Pons (tissue), 1 donor: ENCODE results near the gene ELN.
"Not testable (repeated sequence)": the region's sequence is repeated elsewhere in the genome, so short reads cannot be mapped to it uniquely, and the experiment has no call there.

Experiments used
- DNase-seq: peaks from one replicate; pipeline ENCODE4 v3.0.0-alpha.2; 2016; ENCODE audit warnings: low spot score

Gene ELN

GRCh38 chr7:74027683-74028320 lies at the start of gene ELN:
Gene ELN, plus strand, starts transcription at chr7:74028173. Its CDS starts 15 bp downstream, at chr7:74028188.
- DNase-seq: peak; percentile 73

DNA sequence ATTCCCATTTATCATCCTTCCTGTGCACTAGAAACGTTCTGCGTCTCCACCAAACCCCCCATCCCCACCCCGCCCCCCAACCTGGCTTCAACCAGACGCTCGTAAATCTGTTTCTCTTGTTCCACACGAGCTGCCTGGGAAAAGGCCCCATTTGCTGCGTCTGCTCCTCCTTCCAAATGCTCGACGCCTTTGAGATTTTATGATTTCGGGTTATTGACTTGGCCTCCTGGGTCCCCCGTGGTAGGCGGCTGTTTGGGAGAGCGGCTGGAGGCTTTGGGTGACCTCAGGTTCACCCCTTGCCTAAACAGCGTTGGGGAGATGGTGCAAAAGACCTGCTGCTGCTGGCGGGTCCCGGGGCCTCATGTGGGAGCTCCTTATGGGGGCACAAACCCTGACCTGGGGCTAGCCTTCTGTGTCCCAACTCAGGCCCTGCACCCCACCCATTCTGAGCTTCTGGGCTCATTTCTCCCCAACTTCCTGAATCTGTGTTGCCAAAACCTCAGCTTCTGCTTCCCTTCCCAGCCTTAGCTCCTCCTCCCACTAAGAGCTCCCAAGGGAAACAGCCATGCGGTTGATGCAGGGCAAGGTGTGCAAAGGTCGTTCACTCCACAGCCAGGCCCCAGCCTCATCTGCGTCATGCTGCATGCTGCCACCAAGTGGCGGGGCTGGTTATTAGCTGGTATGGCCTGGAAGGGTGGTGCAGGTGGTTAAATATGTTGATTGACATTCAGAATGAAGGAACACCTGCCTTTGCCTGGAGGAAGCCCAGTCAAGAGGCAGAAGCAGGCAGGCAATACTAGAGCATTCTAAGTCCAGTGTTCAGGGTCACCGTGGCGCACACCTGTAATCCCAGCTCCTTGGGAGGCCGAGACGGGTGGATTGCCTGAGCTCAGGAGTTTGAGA lies 49.1 kb upstream of the ELN start:
- DNase-seq: no peak

DNA sequence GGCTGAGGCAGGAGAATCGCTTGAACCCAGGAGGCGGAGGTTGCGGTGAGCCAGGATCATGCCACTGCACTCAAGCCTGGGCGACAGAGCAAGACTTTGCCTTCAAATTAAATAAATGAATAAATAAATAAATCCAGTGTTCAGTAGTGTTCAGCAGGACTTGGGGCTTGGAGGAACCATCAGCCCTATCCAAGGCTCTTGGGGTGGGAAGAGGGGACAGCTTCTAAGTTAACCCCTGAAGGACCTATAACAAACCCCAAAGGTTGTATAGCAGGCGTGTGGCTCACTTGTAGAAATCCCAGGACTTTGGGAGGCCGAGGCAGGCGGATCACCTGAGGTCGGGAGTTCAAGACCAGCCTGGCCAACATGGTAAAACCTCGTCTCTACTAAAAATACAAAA lies 48.3 kb upstream of the ELN start:
- not testable (repeated sequence) for DNase-seq

GRCh38 chr7:73980206-73980605 lies 47.8 kb upstream of the ELN start:
- no peak for DNase-seq

DNA sequence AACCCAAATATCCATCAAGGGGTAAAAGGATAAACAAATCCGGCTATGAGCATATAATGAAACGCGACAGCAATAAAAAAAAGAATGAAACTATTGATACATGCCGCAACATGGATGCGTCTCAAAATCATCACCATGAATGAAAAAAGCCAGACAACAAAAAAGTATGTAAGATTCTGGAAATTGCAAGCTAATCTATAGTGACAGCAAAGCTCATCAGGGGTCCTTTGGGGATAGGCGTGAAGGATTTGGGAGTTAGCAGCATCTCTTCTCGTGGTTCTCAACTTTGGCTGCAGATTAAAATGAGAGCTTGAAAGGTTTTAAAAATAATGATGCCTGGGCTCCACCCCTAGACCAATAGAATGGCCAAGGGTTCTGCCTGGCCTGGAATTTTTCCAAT lies 46.0 kb upstream of the ELN start:
- no peak for DNase-seq

- no peak for DNase-seq
These were observed 44.4 kb upstream of the ELN start for GRCh38 chr7:73983437-73984164.

GRCh38 chr7:73984481-73985205 lies 43.3 kb upstream of the ELN start:
- DNase-seq: no peak

GRCh38 chr7:73985737-73986141 lies 42.2 kb upstream of the ELN start:
- DNase-seq: no peak

GRCh38 chr7:73986158-73986631 lies 41.8 kb upstream of the ELN start:
- no peak for DNase-seq

DNA sequence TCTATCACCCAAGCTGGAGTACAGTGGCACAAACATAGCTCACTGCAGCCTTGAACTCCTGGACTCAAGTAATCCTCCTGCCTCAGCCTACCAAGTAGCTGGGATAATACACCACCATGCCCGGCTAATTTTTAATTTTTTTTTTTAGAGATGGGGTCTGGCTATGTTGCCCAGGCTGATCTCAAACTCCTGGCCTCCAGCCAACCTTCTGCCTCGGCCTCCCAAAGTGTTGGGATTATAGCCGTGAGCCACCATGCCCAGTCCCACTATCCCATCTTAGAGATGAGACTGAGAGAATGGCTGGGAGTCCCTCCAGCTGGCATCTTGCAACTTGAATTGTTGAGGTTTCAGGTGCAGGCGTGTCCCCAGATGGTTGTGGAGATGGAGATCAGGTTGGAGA lies 40.7 kb upstream of the ELN start:
- no peak for DNase-seq

DNA sequence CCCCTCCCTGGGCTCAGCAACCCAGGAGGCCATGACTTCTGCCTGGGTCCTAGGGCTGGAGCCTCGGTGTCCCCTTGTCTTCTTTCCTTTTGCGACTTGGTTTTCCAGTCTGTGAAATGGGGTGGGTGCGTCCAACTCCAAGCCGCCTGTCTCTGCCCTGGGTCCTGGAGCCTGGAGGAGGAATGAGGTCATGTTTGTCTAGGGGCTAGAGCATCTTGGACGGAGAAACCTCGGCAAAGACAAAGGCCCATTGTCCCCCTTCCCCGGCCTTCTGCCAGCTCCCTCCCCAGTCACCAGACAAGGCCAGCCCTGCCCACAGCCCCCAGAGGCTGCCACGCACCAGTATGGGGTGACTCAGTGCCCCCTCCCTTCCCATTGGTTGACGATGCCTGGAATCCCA lies 39.8 kb upstream of the ELN start:
- peak; percentile 78 for DNase-seq

GRCh38 chr7:73991522-73992100 lies 36.4 kb upstream of the ELN start:
- DNase-seq: no peak

DNA sequence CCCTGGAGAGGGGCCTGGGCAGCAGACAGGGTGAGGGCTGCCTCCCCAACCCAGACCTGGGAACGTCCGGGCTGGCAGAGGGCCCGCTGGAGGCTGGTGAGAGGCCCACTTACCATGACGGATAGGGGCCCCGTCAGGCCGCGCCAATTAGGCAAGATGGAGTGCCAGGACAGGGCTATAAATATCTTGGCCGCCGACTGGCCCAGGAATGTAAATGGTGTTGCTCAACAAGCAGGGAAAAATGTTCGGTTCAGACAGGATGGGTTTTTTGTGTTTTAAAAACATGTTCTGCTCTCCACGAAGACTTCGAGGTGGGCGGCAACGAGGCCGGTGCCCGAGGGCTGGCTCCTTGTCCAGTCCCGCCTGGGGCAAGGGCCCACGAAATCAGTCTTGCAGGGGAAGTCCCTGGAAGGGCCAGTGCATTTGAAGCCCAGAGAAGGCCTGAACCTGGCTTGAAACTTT lies 35.8 kb upstream of the ELN start:
- no peak for DNase-seq

DNA sequence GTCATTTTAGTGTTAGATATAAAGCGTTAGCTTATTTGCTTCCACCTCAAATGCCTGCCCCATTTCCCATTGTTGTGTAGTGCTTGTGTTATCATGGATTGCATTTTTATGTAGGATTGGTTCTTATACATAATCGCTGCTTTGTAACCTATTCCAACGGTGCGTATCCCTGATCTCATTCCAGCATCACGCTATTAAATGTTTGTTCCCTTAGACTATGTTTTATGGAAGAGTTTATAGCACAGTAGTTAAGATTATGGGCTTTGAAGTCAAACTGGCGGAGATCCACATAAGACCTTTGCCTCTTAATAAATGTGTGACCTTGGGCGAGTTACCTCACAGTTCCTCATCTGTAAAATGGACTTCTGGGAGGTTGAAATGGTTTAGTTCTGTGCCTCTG lies 34.0 kb upstream of the ELN start:
- DNase-seq: no peak

DNA sequence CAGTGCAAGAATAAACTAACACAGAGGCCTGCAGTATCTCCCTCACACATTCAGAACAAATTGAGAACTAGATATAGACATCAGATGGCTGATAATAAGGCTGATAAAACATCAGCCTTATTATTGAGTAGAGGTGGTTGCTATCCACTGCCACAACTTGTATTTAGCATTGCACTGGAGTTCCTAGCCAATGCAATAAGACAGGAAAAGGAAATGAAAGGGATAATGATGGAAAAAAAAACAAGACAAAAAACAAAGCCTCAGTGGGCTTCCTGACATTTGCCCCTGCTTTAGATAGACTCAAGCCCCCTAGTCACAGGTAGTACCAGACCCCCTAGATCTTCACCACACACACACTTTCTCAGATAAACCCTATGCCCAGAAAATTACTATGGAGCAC lies 33.2 kb upstream of the ELN start:
- no peak for DNase-seq

DNA sequence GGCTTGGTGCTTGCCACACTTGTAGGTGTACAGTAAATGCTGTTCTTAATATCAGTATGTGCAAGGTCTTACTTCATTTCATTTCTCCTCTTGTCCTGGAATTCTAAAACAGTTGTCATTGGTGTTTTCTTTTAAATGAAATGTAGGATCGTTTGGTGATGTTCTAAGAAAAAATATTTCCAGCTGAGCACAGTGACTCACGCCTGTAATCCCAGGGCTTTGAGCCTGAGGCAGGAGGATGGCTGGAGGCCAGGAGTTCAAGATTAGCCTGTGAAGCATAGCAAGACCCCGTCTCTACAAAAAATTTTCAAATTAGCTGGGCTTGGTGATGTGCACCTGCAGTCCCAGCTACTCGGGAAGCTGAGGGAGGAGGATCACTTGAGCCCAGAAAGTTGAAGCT lies 32.6 kb upstream of the ELN start:
- no peak for DNase-seq

GRCh38 chr7:73995821-73996511 lies 32.0 kb upstream of the ELN start:
- DNase-seq: no peak

DNA sequence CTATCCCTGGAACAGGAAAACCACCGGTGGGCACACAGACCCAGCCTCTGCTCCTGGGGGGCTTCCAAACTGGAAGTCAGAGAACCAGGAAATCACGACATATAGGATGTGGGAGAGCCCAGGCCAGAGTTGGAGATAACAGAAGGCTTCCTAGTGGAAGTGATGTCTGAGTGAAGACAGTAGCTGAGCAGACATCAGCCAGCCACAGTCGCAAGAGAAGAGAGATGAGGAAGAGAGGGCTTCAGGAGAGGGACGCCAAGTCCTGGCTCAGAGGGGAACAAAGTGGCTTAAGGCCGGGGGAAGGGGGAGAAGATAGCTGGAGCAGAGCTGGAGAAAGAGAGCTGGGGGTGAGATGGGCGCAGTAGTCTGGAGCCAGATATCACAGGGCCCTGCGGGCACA lies 30.9 kb upstream of the ELN start:
- DNase-seq: no peak

DNA sequence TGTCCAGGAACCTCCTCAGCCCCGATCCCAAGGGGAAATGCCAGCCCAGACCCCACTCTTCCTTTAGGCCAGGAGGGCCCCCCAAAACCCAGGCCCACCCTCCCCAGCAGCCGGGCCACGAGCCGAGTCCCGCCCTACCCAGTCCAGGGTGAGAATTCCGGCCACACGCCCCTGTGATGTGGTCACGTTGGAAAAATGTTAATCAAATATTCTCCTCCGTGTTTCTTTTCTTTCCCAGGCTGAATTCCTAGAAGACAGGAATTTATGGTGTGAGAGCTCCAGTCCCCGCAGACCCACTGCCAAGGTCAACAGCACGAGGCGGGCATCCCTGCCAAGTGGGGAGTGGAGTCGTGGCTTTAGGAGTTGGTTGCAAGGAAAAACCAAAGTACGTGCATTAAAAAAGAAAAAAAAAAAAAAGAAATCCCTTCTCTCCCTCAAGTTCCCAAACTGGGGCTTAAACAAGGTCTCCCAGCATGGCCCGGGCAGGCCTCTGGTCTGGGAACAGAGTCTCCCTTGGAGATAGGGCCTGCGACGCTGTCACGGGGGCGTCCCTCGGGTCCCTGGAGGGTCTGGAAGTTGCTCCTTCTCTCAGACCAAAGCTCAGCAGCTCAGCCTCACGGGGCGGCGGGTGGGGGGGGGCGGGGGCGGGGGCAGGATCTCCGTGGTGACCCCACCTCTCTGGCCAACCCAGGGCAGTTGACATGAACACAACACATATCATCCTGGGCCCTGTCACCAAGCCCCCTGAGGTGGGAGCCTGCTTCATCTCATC lies 28.1 kb upstream of the ELN start:
- DNase-seq: no peak

DNA sequence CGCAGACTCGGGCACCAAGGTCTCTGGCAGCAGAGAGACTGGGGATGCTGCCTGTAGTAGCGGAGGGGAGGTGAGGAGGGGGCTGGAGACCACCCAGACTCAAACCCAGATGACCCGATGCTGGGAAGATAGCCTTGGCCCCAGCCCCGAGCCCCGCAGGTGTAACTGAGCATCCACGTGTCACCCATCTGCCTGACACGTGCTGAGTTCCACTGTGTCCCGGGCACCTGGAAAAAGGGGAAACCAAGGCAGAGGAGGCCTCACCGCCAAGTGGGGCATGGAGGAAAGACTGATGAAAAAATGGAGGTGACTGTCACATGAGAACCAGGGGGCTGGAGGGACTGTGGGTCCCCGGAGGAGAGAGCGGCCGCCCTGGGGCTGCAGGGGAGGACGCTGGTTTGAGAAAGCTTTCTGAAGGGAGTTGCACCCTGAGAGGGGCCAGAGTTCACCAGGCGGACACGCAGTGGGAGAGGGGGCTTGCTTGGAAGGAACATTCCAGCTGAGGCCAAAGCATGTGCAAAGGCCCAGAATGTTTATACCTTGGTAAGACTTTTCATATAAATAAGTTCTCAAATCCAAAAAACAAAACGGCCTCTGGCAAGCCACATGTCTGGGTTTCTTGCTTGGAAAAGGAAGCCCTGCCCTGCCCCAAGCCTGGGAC lies 27.4 kb upstream of the ELN start:
- DNase-seq: no peak
